ENCODE measurements around the gene HS6ST3. TPM values are rescaled to one million over a fixed set of nuclear protein-coding genes. Genes with fewer than 3 reads are reported as not detected.

The HS6ST3 gene
- total and polyA plus RNA-seq, 2 donors (not counting 1 experiment from before 2014, with no cell fraction given): not detected

DNA sequence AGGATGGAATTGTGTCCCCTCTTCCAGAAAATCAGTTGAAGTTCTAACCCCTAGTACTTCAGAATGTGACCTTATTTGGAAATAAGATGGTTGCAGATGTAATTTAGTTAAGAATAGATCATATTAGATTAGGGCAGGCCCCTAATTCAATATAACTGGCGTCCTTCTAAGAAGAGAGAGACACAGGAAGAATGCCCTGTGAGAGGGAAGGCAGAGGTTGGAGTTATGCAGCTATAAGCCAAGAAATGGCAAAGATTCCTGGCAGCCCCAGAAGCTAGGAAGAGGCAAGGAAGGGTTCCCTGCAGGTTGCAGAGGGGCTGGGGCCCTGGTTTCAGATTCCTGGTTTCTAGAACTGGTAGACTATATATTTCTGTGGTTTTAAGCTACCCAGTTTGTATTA lies 30.0 kb downstream of the HS6ST3 start:
- no peak overlapping the region for H3K4me3 ChIP-seq (replicated peaks in 1 of 4; ENCODE audit: control extremely low read depth in 1 of 4, insufficient read depth in 1 of 4, low read depth in 3 of 4, low read length in 4 of 4)

DNA sequence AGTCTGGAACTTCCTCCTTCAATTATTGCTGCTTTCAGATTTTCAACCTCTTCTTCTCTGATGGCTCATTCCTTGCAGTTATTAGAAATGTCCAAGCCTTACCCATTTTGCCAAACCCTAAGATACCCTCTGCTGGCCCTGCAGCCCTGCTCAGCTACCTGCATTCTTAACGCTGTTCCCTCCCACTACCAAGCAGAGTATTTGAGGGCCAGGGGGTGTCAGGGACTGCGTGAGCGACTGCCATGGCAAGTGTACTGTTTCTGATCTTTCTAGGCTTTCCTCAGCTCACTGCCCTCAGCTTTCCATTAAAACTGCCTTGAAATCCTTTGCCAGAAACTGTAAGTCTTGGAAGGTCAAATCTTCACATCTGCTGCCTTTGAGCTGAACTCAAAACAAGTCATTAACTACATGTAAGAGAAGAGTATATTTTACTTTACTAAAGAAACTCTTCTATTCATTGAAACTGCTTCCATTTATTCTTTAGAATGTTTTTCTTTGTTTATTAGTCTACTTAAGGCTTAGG lies 41.0 kb downstream of the HS6ST3 start:
- Histone ChIP-seq H2AFZ (ENCODE audit: low read length) (no peak overlapping the region), H3K27me3 (ENCODE audit: control insufficient read depth, insufficient read depth, low read length) (no peaks in the 10 kb centered on the region), H3K9ac (ENCODE audit: insufficient read depth, low read length) (no peak overlapping the region), H3K36me3 (ENCODE audit: control insufficient read depth, insufficient read depth, low read length) (no peaks in the 10 kb centered on the region), H3K4me1 (ENCODE audit: control insufficient read depth, extremely low read depth, insufficient read depth, low read length) (no peaks in the 10 kb centered on the region), H3K79me2 (ENCODE audit: control insufficient read depth, insufficient read depth, low read length) (no peaks in the 10 kb centered on the region), H3K9me3 (ENCODE audit: control insufficient read depth, insufficient read depth, low read depth, low read length) (no peaks in the 10 kb centered on the region), H3K4me3 (replicated peaks in 1 of 4; ENCODE audit: control extremely low read depth in 1 of 4, insufficient read depth in 1 of 4, low read depth in 3 of 4, low read length in 4 of 4) (no peak overlapping the region), H3K27ac (ENCODE audit: insufficient read depth, low read length) (no peak overlapping the region), H4K20me1 (ENCODE audit: control insufficient read depth, extremely low read depth, insufficient read depth, low read length) (no peaks in the 10 kb centered on the region), H3K4me2 (ENCODE audit: extremely low read depth, insufficient read depth, low read length) (no peak overlapping the region)
- DNase-seq (ENCODE audit: low read depth in 2 of 2): no peak
- TF ChIP-seq EZH2 (IDR thresholded peaks at IDR 0.05; ENCODE audit: low read length, missing control alignments): no peak
- TF ChIP-seq, protein P1, sequence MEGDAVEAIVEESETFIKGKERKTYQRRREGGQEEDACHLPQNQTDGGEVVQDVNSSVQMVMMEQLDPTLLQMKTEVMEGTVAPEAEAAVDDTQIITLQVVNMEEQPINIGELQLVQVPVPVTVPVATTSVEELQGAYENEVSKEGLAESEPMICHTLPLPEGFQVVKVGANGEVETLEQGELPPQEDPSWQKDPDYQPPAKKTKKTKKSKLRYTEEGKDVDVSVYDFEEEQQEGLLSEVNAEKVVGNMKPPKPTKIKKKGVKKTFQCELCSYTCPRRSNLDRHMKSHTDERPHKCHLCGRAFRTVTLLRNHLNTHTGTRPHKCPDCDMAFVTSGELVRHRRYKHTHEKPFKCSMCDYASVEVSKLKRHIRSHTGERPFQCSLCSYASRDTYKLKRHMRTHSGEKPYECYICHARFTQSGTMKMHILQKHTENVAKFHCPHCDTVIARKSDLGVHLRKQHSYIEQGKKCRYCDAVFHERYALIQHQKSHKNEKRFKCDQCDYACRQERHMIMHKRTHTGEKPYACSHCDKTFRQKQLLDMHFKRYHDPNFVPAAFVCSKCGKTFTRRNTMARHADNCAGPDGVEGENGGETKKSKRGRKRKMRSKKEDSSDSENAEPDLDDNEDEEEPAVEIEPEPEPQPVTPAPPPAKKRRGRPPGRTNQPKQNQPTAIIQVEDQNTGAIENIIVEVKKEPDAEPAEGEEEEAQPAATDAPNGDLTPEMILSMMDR (conservative IDR thresholded peaks at IDR 0.05 in 1 of 2, IDR thresholded peaks at IDR 0.05 in 1 of 2; ENCODE audit: low read depth in 1 of 2, low read length in 2 of 2): no peak

More for the DNA sequence above, 30.0 kb downstream of the HS6ST3 start:
- Histone ChIP-seq H3K27ac (ENCODE audit: insufficient read depth, low read length) (no peak overlapping the region), H3K79me2 (ENCODE audit: control insufficient read depth, insufficient read depth, low read length) (no peaks in the 10 kb centered on the region), H3K4me2 (ENCODE audit: extremely low read depth, insufficient read depth, low read length) (no peak overlapping the region), H3K4me1 (ENCODE audit: control insufficient read depth, extremely low read depth, insufficient read depth, low read length) (no peaks in the 10 kb centered on the region), H3K9ac (ENCODE audit: insufficient read depth, low read length) (no peak overlapping the region), H3K9me3 (ENCODE audit: control insufficient read depth, insufficient read depth, low read depth, low read length) (no peaks in the 10 kb centered on the region), H3K36me3 (ENCODE audit: control insufficient read depth, insufficient read depth, low read length) (no peaks in the 10 kb centered on the region), H3K27me3 (ENCODE audit: control insufficient read depth, insufficient read depth, low read length) (no peaks in the 10 kb centered on the region), H4K20me1 (ENCODE audit: control insufficient read depth, extremely low read depth, insufficient read depth, low read length) (no peaks in the 10 kb centered on the region), H2AFZ (ENCODE audit: low read length) (no peak overlapping the region)
- no peak for TF ChIP-seq EZH2 (IDR thresholded peaks at IDR 0.05; ENCODE audit: low read length, missing control alignments)
- TF ChIP-seq, protein P1 (conservative IDR thresholded peaks at IDR 0.05 in 1 of 2, IDR thresholded peaks at IDR 0.05 in 1 of 2; ENCODE audit: low read depth in 1 of 2, low read length in 2 of 2): no peak
- no peak for DNase-seq (ENCODE audit: low read depth in 2 of 2)

DNA sequence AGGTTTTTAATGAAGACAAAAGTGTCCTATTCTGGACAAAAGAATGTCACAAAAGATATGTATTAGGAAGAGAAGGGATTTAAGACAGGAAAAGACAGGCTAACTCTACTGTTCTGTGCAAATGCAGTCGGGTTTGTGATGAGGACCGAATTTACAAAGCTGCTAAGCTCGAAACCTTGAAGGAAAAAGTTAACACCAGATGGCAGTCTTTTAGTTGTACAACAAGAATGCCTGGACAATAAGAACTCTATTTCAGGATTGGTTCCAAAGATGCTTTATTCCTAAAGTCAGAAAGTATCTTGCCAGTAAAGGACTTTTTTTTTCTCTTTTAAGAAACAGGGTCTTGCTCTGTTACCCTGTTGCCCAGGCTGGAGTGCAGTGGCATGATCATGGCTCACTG lies 51.1 kb downstream of the HS6ST3 start:
- DNase-seq (ENCODE audit: low read depth in 2 of 2): peak; percentile 29 to 41
- Histone ChIP-seq H3K4me2 (ENCODE audit: extremely low read depth, insufficient read depth, low read length) (no peak overlapping the region), H3K79me2 (ENCODE audit: control insufficient read depth, insufficient read depth, low read length) (no peaks in the 10 kb centered on the region), H3K9ac (ENCODE audit: insufficient read depth, low read length) (no peak overlapping the region), H2AFZ (ENCODE audit: low read length) (no peak overlapping the region), H3K36me3 (ENCODE audit: control insufficient read depth, insufficient read depth, low read length) (no peaks in the 10 kb centered on the region), H4K20me1 (ENCODE audit: control insufficient read depth, extremely low read depth, insufficient read depth, low read length) (no peaks in the 10 kb centered on the region), H3K4me3 (replicated peaks in 1 of 4; ENCODE audit: control extremely low read depth in 1 of 4, insufficient read depth in 1 of 4, low read depth in 3 of 4, low read length in 4 of 4) (no peak overlapping the region), H3K4me1 (ENCODE audit: control insufficient read depth, extremely low read depth, insufficient read depth, low read length) (no peaks in the 10 kb centered on the region), H3K27me3 (ENCODE audit: control insufficient read depth, insufficient read depth, low read length) (no peaks in the 10 kb centered on the region), H3K9me3 (ENCODE audit: control insufficient read depth, insufficient read depth, low read depth, low read length) (no peaks in the 10 kb centered on the region), H3K27ac (ENCODE audit: insufficient read depth, low read length) (no peak overlapping the region)
- no peak for TF ChIP-seq EZH2 (IDR thresholded peaks at IDR 0.05; ENCODE audit: low read length, missing control alignments)
- TF ChIP-seq, protein P1 (conservative IDR thresholded peaks at IDR 0.05 in 1 of 2, IDR thresholded peaks at IDR 0.05 in 1 of 2; ENCODE audit: low read depth in 1 of 2, low read length in 2 of 2): peak in 1 of 2 donors; percentile 22
